NT2/D1 (cell line): ENCODE measurements around the gene PMVK.

Experiments
- SUZ12 ChIP-seq: IDR thresholded peaks from 2 replicates; pipeline ENCODE4 v1.6.1; 2011; ENCODE audit not compliant: insufficient read length, insufficient read depth; ENCODE audit errors: extremely low read depth
- YY1 ChIP-seq: IDR thresholded peaks from 2 replicates; pipeline ENCODE4 v1.6.1; 2011; ENCODE audit not compliant: insufficient read length, insufficient read depth
- ZNF274 ChIP-seq: IDR thresholded peaks from 2 replicates; pipeline ENCODE4 v1.6.1; 2011; ENCODE audit warnings: mild to moderate bottlenecking, low read depth, low read length

DNA sequence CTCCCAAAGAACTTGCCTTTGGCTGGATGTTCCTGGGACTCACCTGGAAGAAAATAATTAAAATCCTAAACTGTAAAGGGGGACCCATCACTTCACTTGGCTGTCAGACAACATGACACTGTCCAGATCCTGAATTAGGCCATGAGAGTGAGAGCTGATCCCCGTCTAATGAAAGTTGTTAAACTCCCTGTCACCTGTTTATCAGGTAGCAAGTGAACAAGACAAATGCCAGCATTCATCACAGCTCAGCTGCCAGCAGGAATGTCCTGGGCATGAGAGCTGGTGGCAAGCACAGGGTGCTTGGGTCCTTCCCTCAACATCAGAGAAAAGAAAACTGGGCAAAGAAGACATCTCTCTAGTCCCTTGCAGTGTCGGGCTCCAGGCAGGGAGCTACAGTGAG lies 23.8 kb downstream of the PMVK start:
- TF ChIP-seq SUZ12: no peak
- no peak for TF ChIP-seq ZNF274
- TF ChIP-seq YY1: no peak
